Measurements from ENCODE around the gene SUPT7L.
"Not testable (repeated sequence)": the region's sequence is repeated elsewhere in the genome, so short reads cannot be mapped to it uniquely, and the experiment has no call there.

Gene SUPT7L

DNA sequence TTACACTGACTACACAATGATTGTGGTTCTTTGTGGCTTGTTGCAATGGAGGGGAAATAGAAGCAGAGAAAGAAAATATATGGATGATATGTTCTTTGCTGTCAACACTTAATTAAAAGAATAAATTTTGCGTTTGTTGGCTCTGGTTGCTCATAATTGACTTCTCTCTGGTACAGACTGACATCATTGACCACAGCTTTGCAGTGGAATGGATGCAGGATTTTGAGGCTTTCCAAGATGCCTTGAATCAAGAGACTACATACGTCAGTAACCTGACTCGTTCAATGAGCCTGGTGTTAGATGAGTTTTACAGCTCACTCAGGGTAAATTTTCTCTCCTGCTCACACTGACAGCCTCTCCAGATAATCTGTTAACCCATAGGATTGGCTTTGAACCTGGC, 24.7 kb downstream of the SUPT7L start:
- in situ Hi-C loops (cut with MboI; ENCODE audit: low sequenced_read_pairs): no loop called here

DNA sequence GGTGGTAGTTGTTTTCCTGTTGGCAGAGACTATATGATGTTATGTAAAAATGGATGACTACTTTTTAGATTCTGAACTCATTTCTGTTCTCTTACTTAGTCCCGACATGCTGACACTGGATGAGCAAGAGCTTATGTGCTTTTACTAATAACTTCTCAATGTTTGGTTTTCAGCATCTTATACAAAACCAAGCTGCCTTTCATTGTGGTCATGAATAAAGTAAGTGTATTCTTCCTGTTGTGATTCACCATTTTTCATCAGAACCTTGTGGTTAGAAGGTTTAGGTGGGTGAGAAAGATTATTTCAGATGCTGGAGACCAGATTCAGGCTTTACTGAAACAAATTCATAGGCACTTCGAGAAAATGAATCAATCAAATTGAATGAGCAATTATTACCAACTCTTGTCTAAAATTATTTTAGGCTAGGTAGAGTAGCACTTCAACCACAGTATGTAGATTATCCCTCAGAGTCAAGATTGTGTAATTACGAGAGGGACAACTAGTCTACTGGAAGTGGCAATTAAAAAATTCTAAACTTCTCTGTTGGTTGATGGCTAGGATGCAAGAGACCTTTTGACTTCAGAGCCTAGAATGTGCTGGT, 25.3 kb downstream of the SUPT7L start:
- in situ Hi-C loops (cut with MboI; ENCODE audit: low sequenced_read_pairs): no loop called here

DNA sequence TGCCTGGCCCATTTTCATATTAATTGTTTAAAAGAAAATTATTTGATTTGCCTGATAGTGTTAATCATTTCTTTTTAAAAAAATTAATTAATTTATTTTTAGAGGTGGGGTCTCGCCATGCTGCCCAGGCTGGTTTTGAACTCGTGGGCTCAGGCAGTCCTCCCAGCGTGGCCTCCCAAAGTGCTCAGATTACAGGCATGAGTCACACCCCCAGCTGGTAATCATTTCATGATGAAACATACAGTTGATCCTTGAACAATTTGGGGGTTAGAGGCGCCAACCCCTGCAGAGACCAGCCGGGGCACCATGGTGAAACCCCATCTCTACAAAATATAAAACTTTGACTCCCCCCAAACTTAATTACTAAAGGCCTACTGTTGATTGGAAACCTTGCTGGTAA, 26.6 kb downstream of the SUPT7L start:
- in situ Hi-C loops (cut with MboI; ENCODE audit: low sequenced_read_pairs): no loop called here

DNA sequence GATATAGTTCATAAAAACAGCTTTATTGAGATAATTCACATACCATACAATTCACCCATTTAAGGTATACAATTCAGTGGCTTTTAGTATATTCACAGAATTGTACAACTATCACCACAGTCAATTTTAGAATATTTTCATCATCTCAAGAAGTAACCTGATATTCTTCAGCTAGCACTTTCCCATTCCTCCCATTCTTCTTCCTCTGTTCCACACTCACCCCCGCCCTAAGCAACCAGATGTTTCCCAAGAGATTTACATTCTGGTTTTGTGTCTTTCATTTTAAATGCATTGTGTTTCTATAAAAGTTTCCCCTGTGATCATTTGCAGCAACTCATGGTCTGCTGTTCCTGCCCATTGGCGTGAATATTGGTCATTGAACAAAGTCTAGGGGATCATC, 29.1 kb downstream of the SUPT7L start:
- in situ Hi-C loops (cut with MboI; ENCODE audit: low sequenced_read_pairs): no loop called here

- in situ Hi-C loops (cut with MboI; ENCODE audit: low sequenced_read_pairs): not testable (repeated sequence)
Observed at GRCh38 chr2:27630257-27630656, 33.2 kb downstream of the SUPT7L start.

DNA sequence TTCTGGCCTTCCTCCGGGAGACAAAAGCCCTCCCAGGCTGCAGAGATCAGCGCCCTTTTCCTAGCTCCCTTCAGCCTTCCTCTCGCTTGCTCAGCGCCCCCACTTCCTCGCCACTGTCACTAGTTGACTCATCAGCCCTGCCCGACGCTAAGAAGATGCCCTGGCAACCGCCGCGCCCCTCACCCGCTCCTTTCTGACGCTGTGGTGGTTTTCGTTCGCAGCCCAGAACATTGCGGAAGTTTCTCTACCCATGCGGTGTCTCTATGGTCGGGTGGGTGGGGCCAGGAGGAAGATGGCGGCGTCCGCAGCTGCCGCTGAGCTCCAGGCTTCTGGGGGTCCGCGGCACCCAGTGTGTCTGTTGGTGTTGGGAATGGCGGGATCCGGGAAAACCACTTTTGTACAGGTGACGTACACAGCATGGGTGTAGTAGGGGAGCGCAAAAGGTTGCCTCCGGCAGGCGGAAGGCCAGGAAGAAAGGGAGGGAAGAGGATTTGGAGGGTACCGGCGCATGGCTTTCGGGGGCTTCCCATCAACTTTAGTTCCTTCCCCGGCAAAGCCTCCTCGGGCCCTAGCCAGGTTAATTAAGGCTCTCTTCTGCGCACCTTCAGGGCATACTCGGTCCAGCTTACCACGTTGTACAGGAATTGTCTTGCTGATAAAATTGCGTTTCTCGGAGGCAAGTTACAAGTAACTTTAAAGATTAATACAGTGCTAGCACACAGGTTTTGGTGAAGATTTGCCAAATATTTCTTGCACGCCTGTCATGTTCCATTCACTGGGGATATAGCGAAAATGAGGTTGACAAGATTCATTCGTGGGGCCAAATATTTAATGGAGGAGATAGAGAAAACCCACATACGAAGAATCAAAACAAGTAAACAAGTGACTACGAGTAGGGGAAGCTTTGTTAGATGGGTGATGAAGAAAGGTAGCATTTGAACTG, 34.4 kb downstream of the SUPT7L start, which contains the start of the genes CCDC121 and GPN1:
Gene CCDC121 (minus strand): TSS at position 246 of the 943 bp plus-strand sequence. CDS start 1,213 bp downstream, outside the sequence.
Gene GPN1 (plus strand): TSS at position 284 of the 943 bp plus-strand sequence. CDS start 9 bp downstream, at position 293.
- in situ Hi-C loops (cut with MboI; ENCODE audit: low sequenced_read_pairs): no loop called here

DNA sequence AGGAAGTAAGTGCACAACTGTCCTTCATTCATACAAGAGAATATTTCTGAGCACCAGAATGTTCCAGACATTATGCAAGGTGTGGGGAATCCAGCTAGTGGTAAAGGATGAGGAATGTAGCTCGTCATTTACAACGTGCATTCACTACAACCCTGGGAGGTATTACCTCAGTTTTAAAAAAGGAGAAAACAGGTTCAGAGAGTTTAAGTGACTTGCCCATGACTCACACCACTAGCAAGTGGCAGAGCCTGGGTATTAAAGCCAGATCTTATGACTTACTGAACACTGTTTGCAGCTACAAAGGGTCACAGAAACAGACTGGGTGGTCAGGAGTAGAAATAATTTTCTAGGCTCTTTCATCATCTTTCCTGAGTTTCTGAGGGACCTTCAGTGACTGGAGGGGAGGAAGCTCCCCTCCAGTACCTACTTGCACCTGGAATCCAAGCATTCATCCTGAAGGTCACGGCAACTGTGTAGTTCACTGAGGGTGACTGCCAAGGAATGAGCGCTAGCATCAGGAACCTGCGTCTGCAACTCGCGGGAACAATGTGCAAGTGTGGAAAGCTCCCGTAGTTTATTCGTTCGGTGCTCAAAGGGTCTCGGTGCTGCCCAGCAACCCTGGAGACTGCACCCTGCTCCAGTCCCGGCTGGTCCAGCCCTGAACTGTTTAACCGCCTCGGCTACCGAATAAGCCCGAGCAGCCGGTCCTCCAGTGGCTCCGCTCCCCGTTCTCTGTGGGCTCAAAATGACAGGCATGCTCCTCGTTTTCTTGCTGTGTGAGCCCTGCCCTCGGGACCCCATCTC, 35.2 kb downstream of the SUPT7L start:
- in situ Hi-C loops (cut with MboI; ENCODE audit: low sequenced_read_pairs): no loop called here

DNA sequence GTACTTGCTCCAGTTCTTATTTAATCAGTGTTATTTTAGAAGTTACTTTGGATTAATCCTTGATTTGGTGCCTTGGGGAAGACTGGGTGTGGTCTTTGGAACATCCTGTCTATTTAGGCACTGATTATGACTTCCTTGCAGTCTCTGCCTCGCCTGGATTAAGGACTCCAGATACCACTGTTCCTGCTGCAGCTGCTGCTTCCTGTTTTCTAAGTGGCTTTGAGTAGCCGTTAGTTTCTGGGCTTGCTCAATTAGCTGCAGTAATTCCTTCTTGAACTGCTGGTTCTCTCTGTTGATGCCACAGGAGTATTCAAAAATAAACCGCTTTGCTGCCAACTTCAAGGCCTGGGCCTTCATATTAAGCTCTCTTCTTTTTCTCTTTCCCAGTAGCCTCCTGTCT, 36.5 kb downstream of the SUPT7L start:
- in situ Hi-C loops (cut with MboI; ENCODE audit: low sequenced_read_pairs): not testable (repeated sequence)

DNA sequence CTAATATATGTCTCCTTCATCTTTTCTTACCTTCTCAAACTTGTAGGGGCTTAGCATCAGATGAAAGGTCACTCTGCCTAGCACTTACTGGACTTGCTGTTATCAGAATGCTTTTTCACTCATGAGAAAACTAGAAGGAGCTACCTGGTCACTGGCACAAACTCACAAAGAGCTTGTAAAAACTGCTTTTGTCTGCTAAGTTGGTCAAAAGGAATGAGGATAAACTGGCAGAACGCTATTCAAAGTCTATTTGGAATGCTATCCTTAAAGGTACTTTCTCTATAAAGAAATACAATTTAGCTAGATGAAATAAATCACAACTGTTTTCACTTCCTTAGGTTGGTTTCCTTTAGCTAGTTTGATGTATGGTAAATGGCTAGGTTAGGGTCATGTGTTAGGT, 37.1 kb downstream of the SUPT7L start:
- in situ Hi-C loops (cut with MboI; ENCODE audit: low sequenced_read_pairs): not testable (repeated sequence)

DNA sequence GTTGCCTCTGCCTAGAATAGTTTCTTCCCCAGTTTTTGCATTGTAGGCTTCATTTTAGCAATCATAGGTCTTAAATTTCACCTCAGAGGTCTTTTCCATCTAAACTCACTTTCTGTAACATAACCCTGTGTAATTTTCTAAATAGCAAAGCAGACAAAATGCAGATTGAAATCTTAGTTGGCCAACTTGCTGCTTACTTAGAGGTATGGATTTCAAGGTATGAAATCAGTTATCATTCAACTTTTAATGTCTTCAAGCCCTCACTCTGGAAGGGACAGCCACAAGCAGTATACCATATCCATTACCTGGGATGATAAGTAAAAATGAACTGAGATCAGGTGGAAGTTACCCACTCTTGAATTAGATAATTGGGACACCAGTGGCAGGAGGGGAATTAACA, 38.5 kb downstream of the SUPT7L start:
- in situ Hi-C loops (cut with MboI; ENCODE audit: low sequenced_read_pairs): no loop called here

DNA sequence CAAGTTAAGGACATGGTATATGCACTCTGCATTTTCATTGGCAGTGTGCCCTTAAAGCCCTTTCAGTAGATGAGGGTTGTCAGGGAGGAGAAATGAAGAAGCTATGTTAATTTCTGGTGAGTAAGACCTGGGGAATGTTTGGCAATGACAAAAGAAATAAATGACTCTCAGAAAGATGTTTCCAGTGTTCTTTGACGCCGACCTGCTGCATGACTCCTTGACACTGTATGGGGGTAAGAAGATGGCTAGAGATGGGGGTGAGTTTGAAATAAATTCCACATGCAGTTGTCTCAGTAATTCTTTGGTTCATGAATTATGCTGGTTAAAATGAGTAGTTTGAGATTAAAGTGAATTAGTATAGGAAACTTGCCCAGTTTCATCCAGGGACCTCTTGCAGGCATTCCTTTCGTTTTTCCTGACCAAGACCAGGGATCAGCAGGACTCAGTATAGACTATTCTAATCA, 40.5 kb downstream of the SUPT7L start:
- in situ Hi-C loops (cut with MboI; ENCODE audit: low sequenced_read_pairs): no loop called here

- in situ Hi-C loops (cut with MboI; ENCODE audit: low sequenced_read_pairs): no loop called here
Observed at GRCh38 chr2:27621524-27621923, 41.9 kb downstream of the SUPT7L start.

DNA sequence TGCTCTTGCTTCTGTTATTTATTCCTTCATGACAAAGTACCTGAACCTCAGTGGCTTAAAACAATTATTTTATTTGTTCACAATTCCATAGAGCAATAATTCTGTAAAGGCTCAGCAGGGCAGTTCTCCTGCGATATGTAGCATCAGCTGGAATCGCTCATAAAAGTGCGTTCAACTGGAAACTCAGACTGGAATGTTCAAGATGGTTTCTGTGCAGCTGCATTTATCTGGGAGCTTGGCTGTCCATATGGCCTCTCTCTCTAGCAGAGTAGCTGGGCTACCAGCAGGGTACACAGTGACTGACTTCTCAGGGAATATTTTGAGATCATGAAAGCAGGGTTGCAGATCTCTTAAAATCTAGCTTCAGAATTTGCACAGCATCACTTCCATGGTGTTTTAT, 48.1 kb downstream of the SUPT7L start:
- in situ Hi-C loops (cut with MboI; ENCODE audit: low sequenced_read_pairs): no loop called here

DNA sequence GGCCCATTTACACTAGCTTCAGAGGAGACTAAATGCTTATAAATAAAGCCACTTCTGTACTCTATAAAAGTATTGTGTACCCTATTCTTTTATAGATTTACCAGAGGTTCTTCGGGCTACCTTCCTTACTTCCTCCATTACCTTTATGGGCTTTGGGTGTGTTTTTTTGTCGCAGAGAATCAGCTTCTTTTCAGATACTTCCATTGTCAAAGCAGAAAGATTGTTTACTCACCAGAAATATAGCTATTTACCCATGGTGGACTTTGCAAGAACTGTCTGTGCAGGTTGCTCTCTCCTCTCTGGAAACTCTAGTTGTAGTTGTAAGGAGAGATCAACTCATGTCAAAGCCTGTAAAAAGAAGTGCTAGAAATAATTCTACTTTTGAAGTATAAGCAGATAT, 49.4 kb downstream of the SUPT7L start:
- in situ Hi-C loops (cut with MboI; ENCODE audit: low sequenced_read_pairs): no loop called here

DNA sequence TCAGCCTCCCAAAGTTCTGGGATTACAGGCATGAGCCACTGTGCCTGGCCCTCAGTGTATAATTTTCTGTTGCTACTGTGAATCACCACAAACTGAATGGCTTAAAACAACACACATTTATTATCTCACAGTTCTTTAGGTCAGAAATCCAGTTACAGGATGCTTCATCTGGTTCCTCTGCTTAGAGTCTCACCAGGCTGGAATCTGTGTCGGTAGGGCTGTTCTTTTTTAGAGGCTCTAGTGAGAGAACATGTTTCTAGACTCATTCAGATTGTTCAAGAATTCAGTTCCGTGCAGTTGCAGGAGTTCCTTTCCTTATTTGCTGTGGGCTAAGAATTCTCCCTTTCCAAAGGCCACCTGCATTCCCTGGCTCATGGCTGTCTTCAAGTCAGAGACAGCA, 56.8 kb downstream of the SUPT7L start:
- in situ Hi-C loops (cut with MboI; ENCODE audit: low sequenced_read_pairs): no loop called here
